PC-3 (cell line): ENCODE data around the gene RTP5.

Experiments used
- EZH2 ChIP-seq: fragments of 300-600 bp; sonication (generic); IDR thresholded peaks from one replicate; pipeline ENCODE4 v1.6.1; 2017; ENCODE audit warnings: antibody characterized with exemption, mild to moderate bottlenecking, low read length; ENCODE audit not compliant: unreplicated experiment
- TF ChIP-seq, protein P1 (sequence below): fragments of 300-600 bp; sonication (generic); conservative IDR thresholded peaks from 2 replicates; pipeline ENCODE4 v1.5.1; 2017; ENCODE audit warnings: antibody characterized with exemption, low read depth, mild to moderate bottlenecking, low read length

DNA sequence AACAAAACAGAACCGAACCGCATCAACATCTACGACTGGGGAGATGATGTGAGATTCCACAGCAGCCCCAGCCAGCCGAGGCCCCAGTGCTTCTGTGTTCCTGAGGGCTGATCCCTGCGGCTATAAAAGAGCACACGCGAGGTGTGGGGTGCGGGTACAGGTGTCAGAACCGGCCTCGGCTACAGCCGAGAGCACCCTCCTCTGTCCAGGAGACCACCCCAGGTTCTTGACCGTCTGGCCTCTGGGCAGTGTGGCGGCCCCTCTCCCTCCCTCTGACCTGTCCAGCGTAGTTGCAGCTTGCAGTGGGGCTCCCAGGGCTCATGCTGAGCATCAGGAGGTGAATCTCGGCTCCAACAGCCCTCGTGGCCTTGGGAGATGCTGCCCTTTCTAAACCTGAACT lies 23.7 kb downstream of the RTP5 start:
- TF ChIP-seq, protein P1, sequence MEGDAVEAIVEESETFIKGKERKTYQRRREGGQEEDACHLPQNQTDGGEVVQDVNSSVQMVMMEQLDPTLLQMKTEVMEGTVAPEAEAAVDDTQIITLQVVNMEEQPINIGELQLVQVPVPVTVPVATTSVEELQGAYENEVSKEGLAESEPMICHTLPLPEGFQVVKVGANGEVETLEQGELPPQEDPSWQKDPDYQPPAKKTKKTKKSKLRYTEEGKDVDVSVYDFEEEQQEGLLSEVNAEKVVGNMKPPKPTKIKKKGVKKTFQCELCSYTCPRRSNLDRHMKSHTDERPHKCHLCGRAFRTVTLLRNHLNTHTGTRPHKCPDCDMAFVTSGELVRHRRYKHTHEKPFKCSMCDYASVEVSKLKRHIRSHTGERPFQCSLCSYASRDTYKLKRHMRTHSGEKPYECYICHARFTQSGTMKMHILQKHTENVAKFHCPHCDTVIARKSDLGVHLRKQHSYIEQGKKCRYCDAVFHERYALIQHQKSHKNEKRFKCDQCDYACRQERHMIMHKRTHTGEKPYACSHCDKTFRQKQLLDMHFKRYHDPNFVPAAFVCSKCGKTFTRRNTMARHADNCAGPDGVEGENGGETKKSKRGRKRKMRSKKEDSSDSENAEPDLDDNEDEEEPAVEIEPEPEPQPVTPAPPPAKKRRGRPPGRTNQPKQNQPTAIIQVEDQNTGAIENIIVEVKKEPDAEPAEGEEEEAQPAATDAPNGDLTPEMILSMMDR: no peak
- TF ChIP-seq EZH2: no peak
